Activated CD4-positive, alpha-beta T cell treated with anti-CD3 and anti-CD28 coated beads for 48 hours (primary cell): ENCODE results near the gene TINAGL1.
"Not testable (repeated sequence)": the region's sequence is repeated elsewhere in the genome, so short reads cannot be mapped to it uniquely, and the experiment has no call there.

Source experiments
- DNase-seq: peaks from one replicate; pipeline ENCODE4 v3.0.0-alpha.2; 2020

The TINAGL1 gene

GRCh38 chr1:31584869-31585735, 8.8 kb downstream of the TINAGL1 start:
- DNase-seq: no peak

GRCh38 chr1:31585736-31586365, 9.5 kb downstream of the TINAGL1 start:
- no peak for DNase-seq

GRCh38 chr1:31586376-31587327, 10.3 kb downstream of the TINAGL1 start:
- DNase-seq: no peak

GRCh38 chr1:31587328-31587699, 11.0 kb downstream of the TINAGL1 start:
- not testable (repeated sequence) for DNase-seq

- DNase-seq: peak; percentile 72
These were observed 11.6 kb downstream of the TINAGL1 start for GRCh38 chr1:31587720-31588423.

- DNase-seq: no peak
These were observed 12.6 kb downstream of the TINAGL1 start for GRCh38 chr1:31588751-31589515.

- no peak for DNase-seq
These were observed 15.2 kb downstream of the TINAGL1 start for GRCh38 chr1:31591425-31592093.

GRCh38 chr1:31592132-31592531, 15.8 kb downstream of the TINAGL1 start:
- DNase-seq: no peak

GRCh38 chr1:31593136-31593665, 16.9 kb downstream of the TINAGL1 start:
- no peak for DNase-seq

- peak; percentile 85 for DNase-seq
These were observed 17.7 kb downstream of the TINAGL1 start for GRCh38 chr1:31593770-31594632.

- no peak for DNase-seq
These were observed 19.8 kb downstream of the TINAGL1 start for GRCh38 chr1:31595836-31596736.

- DNase-seq: no peak
These were observed 20.4 kb downstream of the TINAGL1 start for GRCh38 chr1:31596737-31597097.

- no peak for DNase-seq
These were observed 22.7 kb downstream of the TINAGL1 start for GRCh38 chr1:31598980-31599379.

- DNase-seq: no peak
These were observed 24.3 kb downstream of the TINAGL1 start for GRCh38 chr1:31600641-31601040.

- no peak for DNase-seq
These were observed 25.8 kb downstream of the TINAGL1 start for GRCh38 chr1:31602081-31602480.

GRCh38 chr1:31605908-31606427, 29.7 kb downstream of the TINAGL1 start:
- DNase-seq: peak; percentile 59

- DNase-seq: no peak
These were observed 31.0 kb downstream of the TINAGL1 start for GRCh38 chr1:31607360-31607759.

- no peak for DNase-seq
These were observed 33.3 kb downstream of the TINAGL1 start for GRCh38 chr1:31609514-31610118.
